SHP77 (cell line): ENCODE results near the gene DUSP5.
A peak's percentile ranks its signal among the peaks of the same experiment; 100 is the strongest.

Experiments used
- DNase-seq, 2 experiments: peaks; one replicate each; lab custom pipeline; 2025; lab: John Stamatoyannopoulos, UW

The DUSP5 gene

DNA sequence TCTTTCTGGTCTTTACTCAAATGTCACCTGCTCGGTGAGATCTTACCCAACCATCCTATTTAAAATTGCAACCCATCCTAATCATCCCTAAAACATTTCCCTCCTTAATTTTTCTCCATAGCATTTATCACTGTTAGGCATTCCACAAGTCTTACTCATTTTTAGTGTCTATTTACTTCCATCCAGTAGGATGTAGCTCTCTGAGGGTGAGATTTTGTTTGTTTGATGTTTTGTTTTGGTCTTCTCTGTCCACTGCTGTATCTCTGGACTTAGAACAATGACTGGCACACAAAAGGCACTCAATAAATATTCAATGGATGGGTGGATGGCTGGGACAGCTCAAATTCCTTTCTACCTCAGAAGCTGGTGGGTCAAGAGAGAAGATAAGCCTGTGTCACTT, 15.8 kb upstream of the DUSP5 start:
- no peak for DNase-seq

DNA sequence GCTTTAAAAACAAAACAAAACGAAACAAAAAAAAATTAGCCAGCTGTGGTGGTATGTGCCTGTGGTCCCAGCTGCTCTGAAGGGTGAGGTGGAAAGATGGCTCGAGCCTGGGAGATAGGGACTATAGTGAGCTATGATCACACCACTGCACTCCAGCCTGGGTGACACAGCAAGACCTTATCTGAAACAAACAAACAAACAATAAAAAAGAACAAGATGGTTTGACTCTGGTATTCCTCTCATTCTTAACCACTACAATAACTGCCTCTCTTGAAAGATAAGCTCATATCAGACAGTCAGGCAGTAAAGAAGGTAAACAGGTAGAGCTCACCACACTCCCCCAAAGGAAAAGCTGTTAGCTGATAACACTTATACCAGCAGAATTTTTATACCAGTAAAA, 14.1 kb upstream of the DUSP5 start:
- no peak for DNase-seq

DNA sequence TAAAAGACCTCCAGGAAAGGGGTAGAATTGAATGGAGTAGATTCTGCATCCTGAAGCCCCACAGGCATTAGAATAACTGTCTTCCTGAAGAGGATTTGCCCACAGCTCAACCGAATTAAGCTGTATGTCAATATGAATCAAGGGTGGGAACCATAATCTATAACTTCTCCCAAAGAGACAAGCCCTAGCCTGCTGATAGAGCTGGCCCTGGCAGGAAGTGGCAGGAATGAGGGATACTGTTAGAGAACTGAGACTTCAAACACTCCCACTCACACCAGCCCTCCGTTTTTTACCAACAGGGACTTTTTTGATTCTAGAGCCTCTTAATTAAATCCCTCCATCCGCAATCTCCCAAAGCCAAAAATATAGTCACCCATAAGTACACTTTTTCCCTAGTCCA, 12.2 kb upstream of the DUSP5 start:
- DNase-seq, result no peak

GRCh38 chr10:110486680-110487410, 10.9 kb upstream of the DUSP5 start:
- no peak for DNase-seq

DNA sequence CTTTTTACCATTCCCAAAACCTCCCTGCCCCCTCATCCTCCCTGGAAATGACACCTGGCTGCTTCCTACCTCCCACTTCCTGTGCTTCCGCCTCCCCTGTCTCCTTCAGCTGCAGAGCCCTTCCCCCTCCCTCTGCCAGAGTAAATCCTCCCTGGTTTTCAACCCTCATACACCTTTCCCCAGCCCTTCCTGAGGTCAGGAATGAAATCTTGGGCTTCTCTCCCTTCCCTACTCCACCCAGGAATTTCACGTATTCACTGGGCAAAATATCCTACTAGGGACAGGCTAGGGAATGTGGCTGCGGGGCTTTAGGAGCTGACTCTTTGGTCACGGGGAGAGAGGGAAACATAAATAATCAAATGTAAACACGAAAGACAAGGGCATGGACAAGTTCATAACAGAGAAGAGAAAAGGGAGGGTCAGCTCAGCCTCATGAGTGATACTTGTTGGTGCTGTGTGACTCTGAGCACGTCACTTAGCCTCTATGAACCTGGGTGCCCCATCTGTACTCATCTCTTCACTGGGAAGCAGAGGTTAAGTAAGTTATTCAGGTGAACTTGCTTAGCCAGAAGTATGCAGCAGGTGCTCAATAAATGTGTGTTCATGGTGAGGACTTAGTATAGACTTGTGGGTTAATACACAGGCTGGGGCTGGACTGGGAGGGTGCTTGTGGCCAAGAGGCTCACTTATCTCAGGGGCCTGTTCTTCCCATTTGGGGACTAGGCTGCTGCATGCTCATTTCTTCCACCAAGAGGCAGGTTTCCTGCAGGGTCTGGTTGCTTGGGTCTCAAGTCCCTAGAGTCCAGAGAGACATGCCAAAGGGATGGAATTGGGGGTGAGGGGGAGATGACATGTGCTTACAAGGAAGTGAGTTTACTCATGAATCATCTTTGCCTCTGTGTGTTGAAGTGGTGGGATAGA, 10.0 kb upstream of the DUSP5 start:
- DNase-seq, result peak in 1 of 2 experiments; percentile 62

- no peak for DNase-seq
Observed at GRCh38 chr10:110488332-110488681, 9.4 kb upstream of the DUSP5 start.

GRCh38 chr10:110488940-110489339, 8.8 kb upstream of the DUSP5 start:
- DNase-seq, result no peak

DNA sequence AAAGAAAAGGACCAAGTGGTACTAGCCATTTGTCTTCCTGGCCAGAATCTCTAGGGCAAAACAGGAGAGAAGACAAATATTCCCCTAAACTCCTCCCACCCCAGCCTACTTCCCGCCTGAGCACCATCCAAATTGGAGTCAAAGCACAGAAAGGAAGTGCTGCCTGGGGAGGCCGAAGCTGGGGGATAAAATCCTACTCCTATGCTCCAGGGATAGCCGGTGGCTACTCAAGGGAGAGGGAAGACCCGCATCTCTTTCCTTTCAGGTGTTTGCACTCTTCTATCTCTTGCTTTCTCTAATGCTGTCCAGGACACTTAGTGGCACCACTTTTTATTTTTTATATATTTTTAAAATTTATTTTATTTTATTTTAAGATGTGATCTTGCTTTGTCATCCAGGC, 7.1 kb upstream of the DUSP5 start:
- no peak for DNase-seq

DNA sequence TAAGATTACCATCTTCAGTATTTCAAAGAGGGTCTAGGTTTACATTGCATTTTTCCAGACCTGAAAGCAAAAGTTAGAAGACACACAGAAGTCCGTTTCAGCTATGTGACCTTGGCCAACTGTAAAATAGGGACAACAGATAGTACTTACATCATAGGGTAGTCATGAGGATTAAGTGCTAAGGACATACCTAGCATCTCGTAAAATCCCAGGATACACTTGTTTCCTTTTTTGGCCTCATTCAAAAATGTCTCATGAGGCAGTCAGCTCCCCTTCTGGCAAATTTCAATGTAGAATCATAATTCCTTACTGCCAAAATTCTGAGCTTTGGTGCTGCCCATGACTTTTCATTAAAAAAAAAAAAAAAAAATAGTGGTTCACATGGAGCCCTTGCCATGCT, 6.4 kb upstream of the DUSP5 start:
- DNase-seq, result no peak

DNA sequence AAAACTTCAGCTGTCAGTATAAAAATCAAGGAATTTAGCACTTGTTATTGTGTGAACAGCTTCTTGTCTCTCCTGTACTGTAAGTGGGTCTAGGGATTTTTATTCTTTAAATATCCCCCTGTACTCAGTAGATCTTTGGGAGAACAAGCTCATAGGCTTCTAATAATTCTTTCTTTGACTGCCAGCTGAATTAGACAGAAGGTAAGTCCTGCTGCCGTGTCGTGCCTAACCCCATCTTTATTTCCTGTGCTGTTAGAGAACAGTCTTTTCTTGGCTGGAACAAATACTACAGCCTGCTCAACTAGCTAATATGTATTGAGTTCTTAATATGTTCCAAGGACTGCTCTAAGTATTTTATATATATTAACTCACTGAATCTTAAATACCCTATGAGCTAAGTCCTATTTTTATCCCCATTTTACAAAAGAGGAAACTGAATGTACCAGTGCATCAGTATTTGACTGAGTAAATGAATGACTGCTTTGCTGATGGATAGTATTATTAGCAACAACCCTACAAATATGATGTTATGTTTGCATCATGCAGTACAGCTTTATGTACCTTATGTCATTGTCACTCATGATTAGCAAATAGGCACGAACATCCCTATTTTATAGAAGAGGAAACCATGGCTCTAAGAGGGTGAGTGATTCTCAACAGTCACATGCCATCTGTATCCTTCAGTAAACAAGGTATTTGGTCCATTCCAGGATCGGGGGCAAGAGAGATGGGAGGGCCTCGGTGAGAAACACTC, 5.5 kb upstream of the DUSP5 start:
- no peak for DNase-seq

- DNase-seq, result no peak
Observed at GRCh38 chr10:110493832-110494426, 3.8 kb upstream of the DUSP5 start.

DNA sequence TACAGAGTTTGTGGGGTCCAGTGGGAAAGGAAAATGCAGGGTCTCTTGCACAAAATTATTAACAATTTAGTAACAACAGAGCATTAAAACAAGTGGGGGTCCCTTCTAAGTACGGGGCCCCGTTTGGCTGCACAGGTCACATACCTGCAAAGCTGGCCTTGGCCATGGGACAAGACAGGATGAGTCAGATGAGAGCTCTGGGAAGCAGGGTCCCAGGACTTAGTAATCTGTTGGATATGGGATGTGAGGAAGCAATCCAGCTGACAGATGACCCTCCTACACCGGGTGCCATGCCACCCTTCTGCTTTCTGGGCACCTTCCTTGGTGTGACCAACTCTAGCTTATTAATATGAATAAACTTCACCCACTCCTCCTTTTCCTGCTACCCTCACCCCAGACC, 3.2 kb upstream of the DUSP5 start:
- DNase-seq, result no peak

- DNase-seq, result no peak
Observed at GRCh38 chr10:110495731-110496552, 1.8 kb upstream of the DUSP5 start.

DNA sequence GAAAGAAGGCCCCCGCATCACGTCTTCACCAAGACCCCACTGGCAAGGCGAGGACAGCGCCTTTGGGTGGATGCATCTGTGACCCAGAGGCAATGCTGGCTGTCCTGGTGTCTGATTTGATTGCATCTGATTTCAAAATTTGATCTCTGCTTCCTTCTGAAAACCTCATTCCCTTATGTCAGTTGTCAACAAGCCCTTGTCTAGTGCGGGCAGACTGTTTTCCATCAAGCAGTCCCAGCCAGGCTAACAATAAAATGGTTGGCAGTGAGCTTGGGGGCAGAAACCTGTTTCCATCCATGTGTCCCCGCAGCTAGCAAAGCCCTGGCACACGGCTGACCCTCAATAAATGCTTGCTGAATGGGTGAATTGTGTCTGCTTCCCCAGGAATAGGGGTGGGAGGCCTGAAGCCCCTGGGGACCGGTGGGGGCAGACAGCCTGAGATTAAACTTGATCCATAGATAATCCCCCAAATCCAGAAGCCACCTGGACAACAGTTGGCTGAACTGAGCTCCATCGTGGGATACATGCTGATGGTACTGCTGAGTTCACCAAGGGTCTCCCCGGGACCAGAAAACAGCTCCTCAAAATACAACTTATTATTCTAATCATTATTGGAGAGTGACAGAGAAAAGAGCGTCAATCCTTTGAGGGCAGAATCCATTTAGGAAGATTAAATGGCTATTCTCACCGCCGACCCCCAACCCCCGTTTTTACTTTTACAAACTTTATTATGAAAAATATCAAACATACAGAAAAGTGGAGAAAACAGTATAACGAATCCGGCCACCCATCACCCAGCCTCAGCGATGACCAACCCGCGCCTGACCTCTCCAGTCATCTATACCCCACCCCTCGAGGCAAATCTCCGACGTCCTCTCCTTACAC, 912 bp upstream of the DUSP5 start:
- no peak for DNase-seq

DNA sequence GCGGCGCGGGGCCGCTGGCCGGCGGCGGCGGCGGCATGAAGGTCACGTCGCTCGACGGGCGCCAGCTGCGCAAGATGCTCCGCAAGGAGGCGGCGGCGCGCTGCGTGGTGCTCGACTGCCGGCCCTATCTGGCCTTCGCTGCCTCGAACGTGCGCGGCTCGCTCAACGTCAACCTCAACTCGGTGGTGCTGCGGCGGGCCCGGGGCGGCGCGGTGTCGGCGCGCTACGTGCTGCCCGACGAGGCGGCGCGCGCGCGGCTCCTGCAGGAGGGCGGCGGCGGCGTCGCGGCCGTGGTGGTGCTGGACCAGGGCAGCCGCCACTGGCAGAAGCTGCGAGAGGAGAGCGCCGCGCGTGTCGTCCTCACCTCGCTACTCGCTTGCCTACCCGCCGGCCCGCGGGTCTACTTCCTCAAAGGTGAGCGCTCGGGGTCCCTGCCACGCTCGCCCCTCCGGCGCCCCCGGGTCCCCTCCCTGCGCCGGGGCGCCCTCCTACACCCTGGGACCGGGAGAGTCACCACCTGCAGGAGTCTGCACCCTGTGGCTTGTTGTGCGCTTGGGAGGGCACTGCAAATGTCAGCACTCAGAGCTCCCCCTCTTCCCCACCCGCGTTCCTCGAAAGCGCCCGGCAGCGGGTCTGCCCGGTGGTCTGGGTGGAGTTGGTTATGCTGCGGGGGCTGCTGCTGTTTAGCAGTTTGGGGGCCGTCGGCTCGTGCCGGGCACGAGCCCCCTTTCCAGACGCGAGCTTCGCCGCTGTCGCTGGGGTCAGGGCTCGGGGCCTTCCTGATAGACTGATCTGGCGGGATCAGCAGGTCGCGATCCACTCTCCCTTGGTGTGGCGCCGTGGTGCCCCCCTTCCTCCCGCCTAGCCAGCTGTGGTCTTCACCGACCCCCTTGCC, 627 bp downstream of the DUSP5 start:
- DNase-seq, result peak in 1 of 2 experiments; percentile 31

DNA sequence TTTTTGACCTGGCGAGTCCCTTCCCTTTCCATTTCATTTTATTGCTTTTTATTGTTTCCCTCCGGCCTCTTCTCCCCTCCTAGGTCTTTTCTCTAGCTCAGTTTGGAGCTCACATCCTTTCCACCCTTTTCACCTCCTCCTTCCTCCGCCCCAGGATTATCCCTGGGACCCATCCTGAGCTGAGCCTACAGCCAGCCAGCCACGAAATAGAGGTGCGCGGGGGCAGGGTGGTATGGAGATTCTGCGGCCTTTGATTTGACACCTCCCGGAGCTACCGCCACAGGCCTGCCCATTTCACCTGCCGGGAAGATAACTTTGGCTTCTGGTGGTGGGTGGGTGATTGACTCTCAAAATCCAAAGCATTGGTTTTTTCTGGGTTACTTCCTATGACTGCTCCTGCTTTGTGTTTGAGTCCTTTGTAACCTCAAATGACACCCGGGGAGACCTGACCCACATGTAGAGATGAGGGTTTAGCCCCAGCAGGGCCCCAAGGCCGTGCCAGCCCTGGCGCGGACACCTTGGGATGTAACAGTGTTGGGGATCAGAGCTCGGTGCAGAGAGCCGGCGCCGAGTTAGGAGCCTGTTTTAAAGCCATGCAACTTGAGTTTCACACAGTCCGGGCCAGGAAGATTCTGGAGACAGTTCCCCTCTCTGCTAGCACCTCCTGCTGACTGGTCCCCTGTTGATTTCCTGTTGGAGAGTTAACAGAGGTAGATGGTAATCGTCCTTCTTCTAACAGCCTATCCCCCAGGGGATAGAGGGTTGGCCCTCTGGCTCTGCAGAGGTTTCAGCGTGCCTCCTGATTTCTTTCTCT, 1.5 kb downstream of the DUSP5 start:
- peak in 1 of 2 experiments; percentile 35 for DNase-seq

DNA sequence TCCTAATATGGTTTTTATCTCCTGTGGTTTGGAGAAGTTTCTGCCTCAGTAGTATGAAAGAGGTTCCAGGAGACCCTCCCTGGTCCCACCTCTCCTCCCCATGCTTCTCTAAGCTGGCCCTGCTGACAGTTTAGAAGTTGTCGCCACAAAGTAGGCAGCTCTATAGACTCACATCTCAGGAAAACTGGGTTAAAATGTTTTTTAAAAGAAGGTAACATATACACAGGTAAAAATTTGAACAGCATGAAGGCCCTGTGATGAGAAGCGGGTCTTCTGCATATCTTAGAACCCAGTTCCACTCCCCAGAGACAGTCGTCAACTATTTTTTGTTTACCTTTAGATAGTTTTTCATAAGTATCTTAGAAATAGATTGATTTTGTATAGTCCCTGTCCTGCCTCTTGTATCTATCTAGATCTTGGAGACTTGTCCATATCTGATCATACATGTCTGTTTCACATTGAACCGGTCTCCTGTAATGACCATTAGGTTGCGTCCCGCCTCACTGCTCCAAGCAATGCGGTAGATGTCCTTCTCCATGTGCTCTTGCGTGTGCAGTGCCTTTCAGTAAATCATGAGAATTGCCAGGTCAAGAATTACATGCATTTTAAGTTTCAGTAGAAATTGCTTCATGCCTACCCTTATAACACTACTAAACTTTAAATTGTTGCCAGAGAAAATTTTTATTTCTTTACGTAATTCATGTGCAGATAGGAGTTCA, 2.2 kb downstream of the DUSP5 start:
- DNase-seq, result no peak

DNA sequence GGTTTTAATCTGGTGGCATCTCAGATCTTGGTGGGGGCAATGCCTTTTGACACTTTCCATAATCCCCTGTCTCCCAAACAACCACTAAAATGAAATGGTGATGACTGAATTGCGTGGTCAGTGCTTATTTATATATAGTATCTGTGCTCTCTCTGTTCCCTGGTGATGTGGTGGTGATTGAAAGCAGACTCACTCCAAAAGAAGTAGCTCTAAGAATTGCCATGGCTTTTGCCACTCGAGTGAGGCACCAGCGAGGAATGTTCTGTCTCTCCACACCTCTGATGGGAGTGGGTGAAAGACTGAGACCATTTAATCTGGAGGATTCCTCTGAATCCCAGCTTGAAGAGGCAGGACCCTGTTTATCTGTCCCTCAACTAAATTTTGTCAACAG, 2.8 kb downstream of the DUSP5 start:
- DNase-seq, result no peak
